Breast epithelium (tissue), 3 donors: Measurements from ENCODE around the gene ZNF488.

Source experiments
- POLR2A ChIP-seq: fragments of 450-650 bp; IDR thresholded peaks from one replicate; pipeline ENCODE4 v1.6.1; 2016; ENCODE audit warnings: antibody characterized with exemption, mild to moderate bottlenecking, moderate library complexity
- POLR2AphosphoS5 ChIP-seq, 3 donors: sonication (generic); formaldehyde crosslinking; IDR thresholded peaks; one replicate each; pipeline ENCODE4 v1.6.1; 2017; ENCODE audit warnings: antibody characterized with exemption in 3 of 3
- TF ChIP-seq, protein P1 (sequence below), 3 donors: fragments of 450-650 bp; IDR thresholded peaks; one replicate each; pipeline ENCODE4 v1.5.1; 2016 to 2017; ENCODE audit warnings: antibody characterized with exemption in 3 of 3, mild to moderate bottlenecking in 3 of 3, moderate library complexity in 3 of 3

DNA sequence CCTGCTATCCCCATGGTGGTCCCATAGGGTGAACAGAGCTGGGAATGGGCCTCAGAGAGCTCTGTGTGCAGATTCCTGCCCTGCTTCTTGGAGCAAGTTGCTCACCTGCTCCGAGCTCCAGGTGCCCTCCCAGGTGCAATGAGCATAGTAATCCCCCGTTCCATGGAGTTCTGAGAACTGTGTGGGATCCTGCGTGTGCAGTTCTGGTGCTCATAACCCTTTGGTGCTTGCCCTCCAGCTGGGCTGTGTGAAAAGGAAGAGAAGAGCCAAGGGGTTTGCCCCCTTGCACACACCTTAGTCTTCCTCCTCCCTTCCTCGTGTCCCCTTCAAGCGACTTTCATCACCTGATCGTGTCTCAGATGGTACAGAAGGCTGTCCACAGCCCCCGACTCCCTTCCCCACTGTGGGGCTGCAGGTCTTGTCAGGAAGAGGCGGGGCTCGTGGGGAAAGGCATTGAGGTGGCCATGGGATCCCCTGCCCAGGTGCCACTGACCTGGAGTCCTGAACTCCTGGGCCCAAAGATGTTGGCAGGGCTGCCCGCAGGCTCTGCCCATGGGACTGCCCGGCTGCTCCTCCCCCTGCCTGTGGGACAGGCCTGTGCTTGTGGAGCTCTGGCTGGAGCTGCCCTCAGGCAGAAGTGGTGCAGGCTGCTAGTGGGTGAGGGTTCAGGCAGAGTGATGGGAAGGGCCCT, 21.9 kb upstream of the ZNF488 start:
- TF ChIP-seq, protein P1, sequence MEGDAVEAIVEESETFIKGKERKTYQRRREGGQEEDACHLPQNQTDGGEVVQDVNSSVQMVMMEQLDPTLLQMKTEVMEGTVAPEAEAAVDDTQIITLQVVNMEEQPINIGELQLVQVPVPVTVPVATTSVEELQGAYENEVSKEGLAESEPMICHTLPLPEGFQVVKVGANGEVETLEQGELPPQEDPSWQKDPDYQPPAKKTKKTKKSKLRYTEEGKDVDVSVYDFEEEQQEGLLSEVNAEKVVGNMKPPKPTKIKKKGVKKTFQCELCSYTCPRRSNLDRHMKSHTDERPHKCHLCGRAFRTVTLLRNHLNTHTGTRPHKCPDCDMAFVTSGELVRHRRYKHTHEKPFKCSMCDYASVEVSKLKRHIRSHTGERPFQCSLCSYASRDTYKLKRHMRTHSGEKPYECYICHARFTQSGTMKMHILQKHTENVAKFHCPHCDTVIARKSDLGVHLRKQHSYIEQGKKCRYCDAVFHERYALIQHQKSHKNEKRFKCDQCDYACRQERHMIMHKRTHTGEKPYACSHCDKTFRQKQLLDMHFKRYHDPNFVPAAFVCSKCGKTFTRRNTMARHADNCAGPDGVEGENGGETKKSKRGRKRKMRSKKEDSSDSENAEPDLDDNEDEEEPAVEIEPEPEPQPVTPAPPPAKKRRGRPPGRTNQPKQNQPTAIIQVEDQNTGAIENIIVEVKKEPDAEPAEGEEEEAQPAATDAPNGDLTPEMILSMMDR (IDR thresholded peaks at IDR 0.05), result no peak
- TF ChIP-seq POLR2A (no peak), POLR2AphosphoS5 (IDR thresholded peaks at IDR 0.05) (no peak)
